ENCODE data around the gene INAFM2. TPM values are rescaled to one million over a fixed set of nuclear protein-coding genes. Genes with fewer than 3 reads are reported as not detected.
A peak's percentile ranks its signal among the peaks of the same experiment; 100 is the strongest.

The INAFM2 gene
- total RNA-seq, 1 donor from 2014 or later, result 14.8 TPM

DNA sequence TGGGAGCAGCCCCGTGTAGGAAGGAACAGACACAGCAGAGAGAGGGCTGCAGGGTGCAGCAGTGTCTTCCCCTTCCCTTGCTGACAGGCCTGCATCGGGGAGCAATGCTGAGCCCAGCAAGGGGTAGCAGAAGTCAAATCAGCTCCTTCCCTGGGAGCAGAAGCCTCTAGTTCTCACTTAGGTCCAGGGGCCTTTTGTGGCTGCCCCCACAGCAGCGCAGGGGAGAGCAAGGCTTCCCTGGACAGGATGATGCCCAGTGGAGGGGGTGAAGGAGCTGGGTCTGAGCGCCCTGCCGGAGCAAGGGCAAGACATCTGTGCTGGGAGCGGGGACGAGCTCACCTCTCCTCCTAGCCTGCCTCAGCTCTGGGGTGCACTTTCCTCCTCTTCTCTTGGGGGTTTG lies 16.6 kb upstream of the INAFM2 start:
- DNase-seq, result no peak

DNA sequence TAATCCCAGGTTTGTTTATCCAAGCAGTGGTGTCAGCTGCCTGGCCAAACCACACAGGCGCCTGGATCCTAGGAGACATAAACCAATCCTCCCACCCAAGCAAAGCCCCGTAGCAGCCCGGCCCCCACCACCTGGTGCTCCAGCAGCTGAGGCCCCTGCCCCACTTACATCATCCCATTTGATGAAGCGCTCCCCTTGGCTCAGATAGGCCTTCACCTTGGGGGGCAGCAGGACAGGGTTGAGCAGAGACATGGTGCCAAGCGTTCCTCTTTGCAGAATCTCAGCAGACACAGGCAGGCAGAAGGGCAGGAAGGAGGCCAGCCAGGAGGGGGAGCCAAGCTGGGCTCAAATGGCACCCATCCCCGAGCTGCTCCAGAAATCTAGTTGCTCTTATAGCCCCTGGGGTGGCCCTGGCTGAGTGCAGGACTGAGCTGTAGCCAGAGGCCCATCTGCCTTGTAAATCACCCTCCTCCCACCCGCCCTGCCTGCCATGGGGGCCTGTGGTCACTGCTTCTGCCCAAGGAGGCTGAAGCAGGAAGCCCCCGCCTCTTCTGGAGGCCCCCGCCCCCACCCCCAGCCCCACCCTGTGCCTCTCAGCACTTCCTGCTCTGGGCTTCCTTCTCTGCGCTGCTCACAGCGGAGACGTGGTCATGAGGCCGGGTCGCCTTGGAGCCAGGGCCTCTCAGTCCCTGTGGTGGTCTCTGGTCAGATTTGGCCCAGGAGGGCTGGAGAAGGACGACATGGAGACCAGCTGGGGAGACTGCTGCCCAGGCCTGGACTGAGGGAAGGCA lies 15.9 kb upstream of the INAFM2 start, which contains the start of gene PLCB2:
Gene PLCB2, minus strand, starts transcription at position 515 of the 791 bp plus-strand sequence. Its CDS starts 263 bp downstream, at position 252.
- DNase-seq, result no peak

DNA sequence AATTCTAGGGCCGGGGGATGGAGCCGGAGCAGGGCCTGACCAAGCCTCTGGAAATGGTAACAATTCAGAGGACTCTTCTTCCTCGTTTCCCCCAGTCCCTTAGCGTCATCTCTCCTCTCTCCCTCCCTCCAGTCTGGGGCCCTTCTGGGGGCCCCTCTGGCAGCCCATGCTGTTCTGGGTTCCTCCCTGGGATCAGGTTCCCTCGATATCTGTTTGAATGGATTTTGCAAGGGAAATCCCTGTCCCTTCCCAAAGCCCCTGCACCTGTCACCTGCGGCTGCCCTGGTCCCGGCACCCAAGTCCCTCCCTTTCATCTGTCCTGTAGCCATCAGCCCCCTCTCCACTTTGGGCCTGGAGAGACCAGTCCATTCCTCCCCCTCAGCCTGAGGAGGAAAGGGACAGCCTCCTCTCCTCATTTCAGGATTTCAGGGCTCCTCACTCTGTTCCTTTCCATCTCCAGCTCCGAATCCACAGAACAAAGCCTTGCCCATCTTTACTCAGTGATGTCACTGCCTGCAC lies 14.1 kb upstream of the INAFM2 start:
- no peak for DNase-seq

GRCh38 chr15:40310001-40310959 lies 13.2 kb upstream of the INAFM2 start:
- no peak for DNase-seq

- no peak for DNase-seq
These were observed 12.5 kb upstream of the INAFM2 start for GRCh38 chr15:40310993-40311392.

GRCh38 chr15:40312370-40313158 lies 10.9 kb upstream of the INAFM2 start:
- no peak for DNase-seq

DNA sequence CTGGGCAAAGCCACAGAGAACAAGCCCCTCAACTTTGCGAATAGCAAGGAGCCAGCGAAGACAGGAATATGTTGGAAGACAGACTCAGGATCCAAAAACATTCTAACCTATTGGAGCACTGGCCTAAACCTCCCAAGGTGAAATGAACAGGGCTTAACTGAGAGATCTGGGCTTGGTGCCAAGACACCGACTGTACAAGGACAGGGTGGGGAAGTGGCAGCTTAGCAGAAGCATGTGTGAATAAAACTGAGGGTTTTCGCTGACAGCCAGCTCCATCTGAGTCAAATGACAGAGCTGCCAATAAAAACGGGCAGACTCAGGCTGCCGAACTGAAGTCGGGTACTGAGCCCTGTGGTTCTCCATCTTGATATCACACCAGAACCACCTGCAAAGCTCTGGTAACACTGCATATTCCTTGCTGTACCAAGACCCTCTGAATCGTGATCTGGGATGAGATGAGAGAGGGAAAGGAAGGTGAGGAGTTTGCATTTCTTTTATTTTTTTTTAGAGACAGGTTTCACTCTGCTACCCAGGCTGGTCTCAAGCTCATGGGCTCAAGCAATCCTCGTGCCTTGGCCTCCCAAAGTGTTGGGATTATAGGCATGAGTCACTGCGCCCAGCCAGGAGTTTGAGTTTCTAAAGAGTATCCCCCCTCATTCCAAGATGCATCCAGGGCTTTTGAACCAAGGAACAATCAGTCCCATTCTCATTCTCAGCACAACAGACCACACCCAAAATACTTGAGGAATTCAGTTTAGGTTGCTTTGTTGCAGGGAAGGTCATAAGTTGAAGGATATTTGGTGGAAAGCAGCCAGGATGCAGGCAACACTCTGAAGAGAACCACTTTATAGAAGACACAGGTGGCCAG lies 9.7 kb upstream of the INAFM2 start:
- DNase-seq, result no peak

DNA sequence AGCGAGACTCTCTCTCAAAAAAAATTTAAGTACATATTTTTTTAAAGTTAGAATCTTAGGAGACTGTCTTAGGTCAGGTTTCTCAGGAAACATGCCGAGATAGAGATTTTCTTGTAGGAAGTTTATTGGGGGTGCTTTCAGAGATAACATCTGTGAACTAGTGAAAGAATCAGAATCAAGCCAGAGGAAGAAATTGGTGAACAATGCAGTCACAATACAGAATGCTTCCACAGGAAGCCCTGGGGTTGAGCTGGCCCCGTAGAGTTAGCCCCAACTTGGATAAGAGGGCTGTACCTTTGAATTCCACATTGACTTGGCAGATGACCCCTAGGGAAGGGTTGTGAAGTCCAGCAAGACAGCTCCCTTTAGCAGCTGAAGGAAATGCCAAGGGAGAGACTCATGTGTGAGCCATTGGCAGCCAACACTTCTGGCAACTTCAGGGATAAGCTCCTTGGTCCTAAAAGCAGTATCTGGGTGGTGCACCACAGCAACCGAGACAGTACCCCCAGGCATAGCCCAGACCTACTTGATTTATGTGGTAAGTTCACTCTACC lies 8.7 kb upstream of the INAFM2 start:
- DNase-seq, result no peak

- no peak for DNase-seq
These were observed 6.6 kb upstream of the INAFM2 start for GRCh38 chr15:40316931-40317330.

- DNase-seq, result no peak
These were observed 5.9 kb upstream of the INAFM2 start for GRCh38 chr15:40317580-40317979.

GRCh38 chr15:40320409-40320808 lies 3.1 kb upstream of the INAFM2 start:
- no peak for DNase-seq

GRCh38 chr15:40320931-40321371 lies 2.5 kb upstream of the INAFM2 start:
- DNase-seq, result peak; percentile 19

DNA sequence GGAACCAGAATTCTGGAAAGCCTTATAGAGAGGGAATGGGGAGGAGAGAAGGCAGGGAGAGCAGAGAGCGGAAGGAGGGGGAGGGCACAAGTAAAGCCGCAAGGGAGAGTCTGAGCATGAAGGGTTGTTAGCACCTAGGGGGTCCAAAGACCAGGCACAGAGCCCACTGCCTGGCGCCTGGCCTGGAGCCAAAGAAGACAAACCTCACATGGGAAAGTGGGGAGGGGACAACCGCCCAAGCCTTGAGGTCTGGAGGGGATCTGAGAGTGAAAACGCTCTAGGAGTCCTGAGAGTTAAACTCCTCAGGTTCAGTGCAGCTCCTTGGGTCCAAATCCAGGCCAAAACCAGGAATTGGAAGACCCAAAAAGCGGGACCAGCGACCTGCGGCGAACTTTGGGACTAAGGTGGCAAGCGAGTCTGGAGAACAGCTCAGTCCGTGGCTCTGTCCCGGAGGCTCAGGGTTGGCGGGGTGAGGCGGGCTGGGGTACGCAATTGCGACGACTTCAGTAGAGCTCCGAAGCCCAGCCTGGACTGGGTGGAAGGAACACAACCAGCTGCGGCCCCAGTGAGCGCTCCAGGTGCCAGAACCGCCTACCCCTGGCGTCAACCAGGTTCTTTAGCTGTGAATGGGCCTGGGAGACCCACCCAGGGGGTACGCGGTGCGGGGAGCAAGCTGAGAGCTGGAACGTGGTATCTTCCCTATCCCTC lies 807 bp upstream of the INAFM2 start:
- DNase-seq, result no peak

GRCh38 chr15:40323953-40324937 lies 753 bp downstream of the INAFM2 start:
- no peak for DNase-seq

DNA sequence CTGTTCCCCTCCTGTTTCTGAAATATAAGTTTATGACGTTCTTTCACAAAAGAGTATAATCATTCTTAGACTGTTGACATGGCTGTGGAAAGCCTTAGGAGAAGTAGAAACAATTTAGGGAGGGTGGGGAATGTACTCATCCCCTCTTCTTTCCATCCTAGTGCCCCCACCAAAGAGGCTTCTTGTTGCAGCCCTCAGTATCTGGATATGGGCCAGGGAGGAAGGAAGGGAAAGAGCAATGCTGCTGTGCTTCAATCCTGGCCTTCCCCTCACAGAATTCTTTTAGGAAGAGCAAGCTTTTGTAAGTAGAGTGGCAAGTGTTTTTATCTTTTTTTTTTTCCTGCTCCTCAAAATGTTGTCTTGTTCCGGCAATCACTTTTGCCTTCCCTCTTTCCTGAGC lies 1.7 kb downstream of the INAFM2 start:
- no peak for DNase-seq

DNA sequence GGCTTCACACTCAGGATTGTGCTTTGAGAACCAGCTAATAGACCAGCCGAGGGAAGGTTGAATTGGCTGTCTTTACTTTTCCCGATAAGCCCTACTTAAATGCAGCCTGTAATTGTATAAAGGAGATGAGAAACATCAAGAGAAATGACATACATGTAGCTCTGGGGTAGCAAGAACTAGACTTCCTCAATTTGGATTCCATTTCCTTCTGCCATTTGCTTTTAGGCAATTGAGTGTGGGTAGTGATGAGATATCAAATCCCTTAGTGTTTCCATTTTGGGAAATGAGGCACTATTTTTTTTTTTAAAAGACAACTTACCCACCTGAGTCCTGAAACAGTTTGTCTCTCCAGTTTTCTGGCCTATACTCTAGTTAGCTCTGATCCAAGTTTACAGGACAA lies 2.2 kb downstream of the INAFM2 start:
- no peak for DNase-seq

DNA sequence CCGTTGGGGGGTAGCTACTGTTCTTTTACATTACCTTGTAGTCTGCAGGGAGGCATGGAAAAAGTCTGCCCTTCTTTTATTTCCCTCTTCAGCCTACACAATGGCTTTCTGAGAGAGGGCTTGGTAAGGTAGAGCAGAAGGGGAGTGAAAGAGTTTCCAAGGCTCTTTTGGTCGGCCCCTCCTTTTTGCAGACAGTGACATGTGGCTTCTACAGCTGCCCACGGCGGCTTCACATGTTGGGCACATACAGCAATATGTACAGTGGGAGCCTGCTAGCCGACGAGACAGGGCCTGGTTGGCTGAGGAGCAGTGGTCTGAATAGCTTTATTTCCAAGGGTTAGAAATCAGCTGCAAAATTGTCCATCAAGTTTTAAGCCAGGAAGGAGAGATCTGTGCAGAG lies 4.0 kb downstream of the INAFM2 start:
- no peak for DNase-seq

DNA sequence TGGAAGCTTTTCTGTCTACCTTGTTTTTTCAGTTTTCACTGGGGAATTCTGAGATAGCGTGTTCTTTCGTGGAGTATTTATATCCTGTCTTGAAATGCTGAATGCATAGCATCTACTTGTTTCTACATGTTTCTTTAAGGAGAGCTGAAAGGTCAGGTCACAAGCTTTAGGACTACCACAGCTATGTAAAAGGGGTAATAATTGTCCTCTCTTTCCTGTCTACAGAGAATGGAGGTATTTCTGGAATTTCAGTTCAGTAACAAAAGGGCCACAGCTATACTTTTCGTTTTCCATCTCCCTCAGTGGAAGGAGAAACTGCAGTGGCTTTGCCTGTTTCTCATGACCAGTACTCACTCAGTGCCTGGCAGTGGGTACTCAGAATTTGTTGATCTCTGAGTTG lies 4.7 kb downstream of the INAFM2 start:
- DNase-seq, result no peak

DNA sequence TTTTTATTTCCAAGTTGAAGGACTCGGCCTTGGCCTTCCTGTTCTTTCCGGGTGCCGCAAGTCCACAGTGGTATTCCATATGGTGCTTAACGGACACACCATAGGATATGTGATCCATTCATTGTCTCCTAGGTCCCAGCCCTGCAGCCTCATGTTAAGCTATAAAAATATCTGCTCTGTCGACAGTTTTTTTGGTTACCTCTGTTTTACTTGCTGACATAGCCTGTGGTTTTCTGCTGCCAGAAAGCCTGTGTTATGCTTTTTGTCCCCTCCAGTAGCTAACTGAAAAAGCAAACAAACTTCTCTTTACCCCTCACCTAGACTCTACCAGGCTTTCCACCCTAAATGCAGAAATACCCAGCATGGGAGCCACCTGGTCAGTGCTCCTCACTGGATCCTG lies 5.3 kb downstream of the INAFM2 start:
- DNase-seq, result no peak
